ENCODE data around the gene ZNF765. TPM values are rescaled to one million over a fixed set of nuclear protein-coding genes. Genes with fewer than 3 reads are reported as not detected.
"Not testable (repeated sequence)": the region's sequence is repeated elsewhere in the genome, so short reads cannot be mapped to it uniquely, and the experiment has no call there.

ZNF765 gene
- total and polyA plus RNA-seq, 8 donors = 2.1 to 35.7 (median 11.2) TPM

GRCh38 chr19:53466726-53467484 lies 72.0 kb downstream of the ZNF765 start:
- peak in 1 of 2 donors; percentile 14 for DNase-seq
- 11 to 17% (median 11%) methylated on average over 30 to 31 of the region's 31 CpGs for WGBS, 5 donors
- Histone ChIP-seq H3K27me3 (peaks cover 0 to 21% (median 0%) of the 10 kb centered on the region in 3 donors), H3K4me3 (peak overlapping the region; percentile 67 to 82 (median 75)), H3K4me1 (peaks cover 5 to 33% (median 13%) of the 10 kb centered on the region in 4 donors), H3K9me3 (peaks cover 0 to 29% (median 10%) of the 10 kb centered on the region in 4 donors), H3K27ac (peak overlapping the region; percentile 62 to 86 (median 84)), H3K36me3 (no peaks in the 10 kb centered on the region)
- intact Hi-C loops (cut with DNase I; ENCODE audit: low total_unique reads) = no loop called here
- no peak for TF ChIP-seq EP300 (IDR thresholded peaks at IDR 0.05)
- no peak for TF ChIP-seq POLR2AphosphoS5 (IDR thresholded peaks at IDR 0.05)
- no peak for TF ChIP-seq POLR2A (IDR thresholded peaks at IDR 0.05)

- intact Hi-C loops (cut with DNase I; ENCODE audit: low total_unique reads) = no loop called here
- DNase-seq = peak; percentile 97
- peak within 1 kb of the TSS; percentile 67 to 82 (median 75) for H3K4me3 ChIP-seq
- peaks cover 0 to 4% (median under 1%) of the 10 kb centered on the region in 4 donors for H3K36me3 ChIP-seq
- TF ChIP-seq POLR2AphosphoS5 (IDR thresholded peaks at IDR 0.05) = peak; percentile 67 to 87 (median 78)
- TF ChIP-seq POLR2A (IDR thresholded peaks at IDR 0.05) = no peak
- WGBS, 5 donors = 0 to 2% (median 1%) methylated on average over 48 to 55 of the region's 55 CpGs
- H3K27ac ChIP-seq = peak within 1 kb of the TSS; percentile 62 to 86 (median 84)
- H3K27me3 ChIP-seq = peaks cover 0 to 21% (median 0%) of the 10 kb centered on the region in 3 donors
- peaks cover 0 to 26% (median 10%) of the 10 kb centered on the region in 4 donors for H3K9me3 ChIP-seq
- H3K4me1 ChIP-seq = peaks cover 5 to 33% (median 13%) of the 10 kb centered on the region in 4 donors
Observed at GRCh38 chr19:53467485-53468262, 72.7 kb downstream of the ZNF765 start, which contains the start of gene ZNF813. ZNF813 (plus strand) TSS chr19:53467733; CDS start chr19:53483823, 16,090 bp downstream.

- H3K4me3 ChIP-seq = peak overlapping the region; percentile 67 to 82 (median 75)
- DNase-seq; intact Hi-C loops (cut with DNase I; ENCODE audit: low total_unique reads); H3K27ac ChIP-seq: not testable (repeated sequence)
- H3K27me3 ChIP-seq = peaks cover 0 to 14% (median 0%) of the 10 kb centered on the region in 3 donors
- WGBS, 5 donors = 17 to 30% (median 24%) methylated on average over 8 of the region's 8 CpGs
- H3K9me3 ChIP-seq = peaks cover 0 to 24% (median 10%) of the 10 kb centered on the region in 4 donors
- H3K36me3 ChIP-seq = peaks cover 0 to 13% (median 6%) of the 10 kb centered on the region in 4 donors
- peaks cover 5 to 28% (median 13%) of the 10 kb centered on the region in 4 donors for H3K4me1 ChIP-seq
Observed at GRCh38 chr19:53468628-53469027, 73.7 kb downstream of the ZNF765 start.

DNA sequence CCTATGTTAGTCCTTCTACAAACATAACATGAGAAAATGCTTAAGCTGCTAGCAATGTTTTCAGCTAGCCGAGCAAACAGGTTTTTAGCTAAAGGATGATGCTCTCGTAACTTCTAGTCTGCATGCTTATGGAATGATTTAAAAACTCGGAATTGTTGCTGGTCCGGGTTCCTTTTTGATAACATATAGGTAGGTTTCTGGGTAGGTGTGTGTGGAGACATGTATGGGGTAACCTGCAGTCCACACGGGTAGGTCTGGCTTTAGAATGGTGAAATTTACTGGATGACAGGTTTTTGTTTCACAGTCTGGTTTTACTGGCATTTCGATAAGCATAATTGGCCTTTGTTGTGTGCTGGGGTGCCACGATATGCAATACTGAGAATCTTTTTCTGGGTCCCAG lies 77.0 kb downstream of the ZNF765 start:
- H3K4me1 ChIP-seq = peaks cover 5 to 20% (median 10%) of the 10 kb centered on the region in 4 donors
- DNase-seq = no peak
- H3K27me3 ChIP-seq = no peaks in the 10 kb centered on the region
- peaks cover 4 to 42% (median 26%) of the 10 kb centered on the region in 4 donors for H3K36me3 ChIP-seq
- 85 to 96% (median 90%) methylated on average over 7 of the region's 7 CpGs for WGBS, 5 donors
- intact Hi-C loops (cut with DNase I; ENCODE audit: low total_unique reads) = no loop called here
- H3K4me3 ChIP-seq = no peak overlapping the region
- peaks cover 5 to 51% (median 30%) of the 10 kb centered on the region in 4 donors for H3K9me3 ChIP-seq
- no peak overlapping the region for H3K27ac ChIP-seq
- no peak for TF ChIP-seq CTCF (IDR thresholded peaks at IDR 0.05)
- no peak for TF ChIP-seq EP300 (IDR thresholded peaks at IDR 0.05)
- no peak for TF ChIP-seq POLR2A (IDR thresholded peaks at IDR 0.05)
- TF ChIP-seq POLR2AphosphoS5 (IDR thresholded peaks at IDR 0.05) = no peak

GRCh38 chr19:53474832-53475231 lies 79.9 kb downstream of the ZNF765 start:
- intact Hi-C loops (cut with DNase I; ENCODE audit: low total_unique reads) = not testable (repeated sequence)
- WGBS, 5 donors = 50 to 86% (median 71%) methylated on average over 1 of the region's 1 CpG
- H3K9me3 ChIP-seq = peaks cover 16 to 80% (median 54%) of the 10 kb centered on the region in 4 donors

GRCh38 chr19:53475470-53475869 lies 80.5 kb downstream of the ZNF765 start:
- H3K36me3 ChIP-seq = peaks cover 11 to 72% (median 56%) of the 10 kb centered on the region in 4 donors
- H3K27me3 ChIP-seq; H3K27ac ChIP-seq; H3K4me3 ChIP-seq; DNase-seq; intact Hi-C loops (cut with DNase I; ENCODE audit: low total_unique reads); H3K4me1 ChIP-seq: not testable (repeated sequence)
- H3K9me3 ChIP-seq = peaks cover 16 to 86% (median 56%) of the 10 kb centered on the region in 4 donors
- WGBS, 5 donors = 83 to 92% (median 89%) methylated on average over 6 of the region's 6 CpGs

More at GRCh38 chr19:53474832-53475231, 79.9 kb downstream of the ZNF765 start:
- H3K4me3 ChIP-seq, H3K27me3 ChIP-seq, H3K27ac ChIP-seq, H3K4me1 ChIP-seq, DNase-seq: not testable (repeated sequence)
- peaks cover 11 to 69% (median 52%) of the 10 kb centered on the region in 4 donors for H3K36me3 ChIP-seq

Small RNA genes within 50 kb of the gene (small RNA-seq; reads per million reads assigned to genes)
- gene RPL39P36 = 0 reads per million in 4 donors

Other genes with a start within 250 kb of the ZNF765 start
- gene ZNF347, start 236.1 kb upstream of the ZNF765 start, total RNA-seq = 10 to 100 TPM in 3 of 5 donors, 1 to 10 TPM in 2; 3.9 to 19.3 (median 12.5) TPM
- gene ZNF347, start 236.1 kb upstream of the ZNF765 start, polyA plus RNA-seq = 1 to 10 TPM; 1.3 to 2.3 (median 1.4) TPM
- 1 to 10 TPM in 4 of 5 donors, under 1 TPM in 1; 0.72 to 9.5 (median 1.8) TPM for gene ZNF665, start 201.8 kb upstream of the ZNF765 start, total RNA-seq
- gene ZNF665, start 201.8 kb upstream of the ZNF765 start, polyA plus RNA-seq = 1 to 10 TPM; 1.2 to 2.9 (median 2.3) TPM
- 10 to 100 TPM in 1 of 5 donors, 1 to 10 TPM in 2, not detected in 2; 6.5 to 35.6 (median 9.8) TPM for gene ZNF677, start 140.3 kb upstream of the ZNF765 start, total RNA-seq
- 10 to 100 TPM in 1 of 3 donors, 1 to 10 TPM in 2; 6.2 to 11.2 (median 7.5) TPM for gene ZNF677, start 140.3 kb upstream of the ZNF765 start, polyA plus RNA-seq
- not detected for gene VN1R2, start 136.9 kb upstream of the ZNF765 start, total RNA-seq
- not detected for gene VN1R2, start 136.9 kb upstream of the ZNF765 start, polyA plus RNA-seq
- gene VN1R4, start 127.4 kb upstream of the ZNF765 start, total RNA-seq = not detected
- gene VN1R4, start 127.4 kb upstream of the ZNF765 start, polyA plus RNA-seq = not detected
- gene ZNF845, start 61.4 kb upstream of the ZNF765 start, total RNA-seq = 10 to 100 TPM in 3 of 5 donors, 1 to 10 TPM in 2; 1.2 to 28.6 (median 10.8) TPM
- gene ZNF845, start 61.4 kb upstream of the ZNF765 start, polyA plus RNA-seq = 1 to 10 TPM; 1.6 to 2.6 (median 2.4) TPM
- 10 to 100 TPM in 3 of 5 donors, 1 to 10 TPM in 2; 3.6 to 33.3 (median 10.4) TPM for gene ZNF525, start 29.4 kb upstream of the ZNF765 start, total RNA-seq
- gene ZNF525, start 29.4 kb upstream of the ZNF765 start, polyA plus RNA-seq = 1 to 10 TPM; 2.9 to 5.8 (median 4.7) TPM
- 10 to 100 TPM in 1 of 5 donors, 1 to 10 TPM in 3, under 1 TPM in 1; 0.58 to 16.3 (median 5.4) TPM for gene ZNF761, start 36.8 kb downstream of the ZNF765 start, total RNA-seq
- gene ZNF761, start 36.8 kb downstream of the ZNF765 start, polyA plus RNA-seq = 10 to 100 TPM in 1 of 3 donors, 1 to 10 TPM in 2; 6.5 to 10.5 (median 7.6) TPM
- 1 to 10 TPM in 4 of 5 donors, under 1 TPM in 1; 0.45 to 6.8 (median 3.5) TPM for gene ZNF813, start 72.6 kb downstream of the ZNF765 start, total RNA-seq
- 1 to 10 TPM in 1 of 3 donors, under 1 TPM in 2; 0.70 to 1.7 (median 1.00) TPM for gene ZNF813, start 72.6 kb downstream of the ZNF765 start, polyA plus RNA-seq
- gene ZNF331, start 143.0 kb downstream of the ZNF765 start, total RNA-seq = 10 to 100 TPM in 4 of 5 donors, 1 to 10 TPM in 1; 2.9 to 67.2 (median 17.9) TPM
- 1 to 10 TPM; 8.1 to 8.9 (median 8.5) TPM for gene ZNF331, start 143.0 kb downstream of the ZNF765 start, polyA plus RNA-seq
- 1 to 10 TPM in 1 of 5 donors, not detected in 4; 1.5 TPM for gene DPRX, start 236.8 kb downstream of the ZNF765 start, total RNA-seq
- not detected for gene DPRX, start 236.8 kb downstream of the ZNF765 start, polyA plus RNA-seq

Measured in stomach (tissue), 9 donors.